HG02870 (cell line): ENCODE results near the gene ZNF793.

ENCODE experiments used
- ATAC-seq: cut with Tn5 transposase; IDR thresholded peaks from one replicate; pipeline ENCODE4 v1.9.1; 2021; ENCODE audit warnings: mild to moderate bottlenecking, moderate library complexity; ENCODE audit not compliant: unreplicated experiment

The ZNF793 gene

DNA sequence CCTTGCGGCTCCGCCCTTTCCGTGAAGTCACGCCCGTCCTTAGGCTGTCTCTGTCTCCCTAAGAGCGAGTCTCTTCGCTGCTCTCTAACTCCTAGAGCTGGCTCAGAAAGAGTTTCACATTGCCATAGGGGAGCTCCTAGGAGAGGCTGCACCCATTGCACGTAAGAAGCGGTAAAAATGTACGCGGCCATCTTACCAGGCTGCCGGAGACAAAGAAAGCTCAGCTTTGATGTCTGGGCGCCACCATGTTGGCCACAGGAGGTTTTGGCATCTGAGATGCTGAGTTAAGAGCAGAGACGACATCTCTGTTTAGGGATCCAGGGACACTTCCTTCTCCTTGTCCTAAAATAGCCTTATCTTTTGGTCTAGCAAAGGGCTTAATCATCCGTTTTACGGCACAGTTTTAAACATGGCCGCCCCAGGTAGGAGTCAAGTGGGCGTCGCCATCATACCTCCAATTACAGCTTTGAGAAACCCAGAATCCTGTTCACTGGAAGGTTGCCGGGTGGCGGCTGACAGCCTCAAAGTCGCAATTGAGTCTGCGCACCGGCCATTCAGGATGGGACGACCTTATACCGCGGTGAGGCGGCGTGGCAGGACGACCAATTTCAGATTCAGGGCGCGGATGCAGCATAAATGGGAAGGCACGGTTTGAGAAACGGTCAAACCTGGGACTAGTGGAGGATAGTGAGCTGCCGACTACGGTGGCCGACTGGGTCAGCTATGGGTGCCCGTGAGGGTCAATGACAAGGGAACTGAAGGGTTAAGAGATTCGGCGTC, at the start of gene ZNF793:
ZNF793 (plus strand) TSS at position 553 of the 780 bp plus-strand sequence. CDS start 16,501 bp downstream, outside the sequence.
- peak; percentile 82 for ATAC-seq

DNA sequence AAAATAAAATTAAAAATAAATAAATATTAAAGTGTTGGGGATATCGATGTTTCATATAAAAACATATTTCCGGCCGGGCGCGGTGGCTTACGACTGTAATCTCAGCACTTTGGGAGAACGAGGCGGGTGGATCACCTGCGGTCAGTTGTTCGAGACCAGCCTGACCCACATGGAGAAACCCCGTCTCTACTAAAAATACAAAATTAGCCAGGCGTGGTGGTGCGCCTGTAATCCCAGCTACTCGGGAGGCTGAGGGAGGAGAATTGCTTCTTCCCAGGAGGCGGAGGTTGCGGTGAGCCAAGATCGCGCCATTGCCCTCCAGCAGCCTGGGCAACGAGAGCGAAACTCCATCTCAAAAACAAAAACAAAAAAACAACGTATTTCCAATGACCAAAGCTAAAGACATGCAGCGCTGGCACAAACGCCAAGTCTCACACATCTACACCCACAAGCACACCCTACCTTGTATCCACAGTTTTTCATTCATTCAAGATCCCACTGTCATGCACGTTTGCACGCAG, 40.4 kb upstream of the ZNF793 start:
- no peak for ATAC-seq

DNA sequence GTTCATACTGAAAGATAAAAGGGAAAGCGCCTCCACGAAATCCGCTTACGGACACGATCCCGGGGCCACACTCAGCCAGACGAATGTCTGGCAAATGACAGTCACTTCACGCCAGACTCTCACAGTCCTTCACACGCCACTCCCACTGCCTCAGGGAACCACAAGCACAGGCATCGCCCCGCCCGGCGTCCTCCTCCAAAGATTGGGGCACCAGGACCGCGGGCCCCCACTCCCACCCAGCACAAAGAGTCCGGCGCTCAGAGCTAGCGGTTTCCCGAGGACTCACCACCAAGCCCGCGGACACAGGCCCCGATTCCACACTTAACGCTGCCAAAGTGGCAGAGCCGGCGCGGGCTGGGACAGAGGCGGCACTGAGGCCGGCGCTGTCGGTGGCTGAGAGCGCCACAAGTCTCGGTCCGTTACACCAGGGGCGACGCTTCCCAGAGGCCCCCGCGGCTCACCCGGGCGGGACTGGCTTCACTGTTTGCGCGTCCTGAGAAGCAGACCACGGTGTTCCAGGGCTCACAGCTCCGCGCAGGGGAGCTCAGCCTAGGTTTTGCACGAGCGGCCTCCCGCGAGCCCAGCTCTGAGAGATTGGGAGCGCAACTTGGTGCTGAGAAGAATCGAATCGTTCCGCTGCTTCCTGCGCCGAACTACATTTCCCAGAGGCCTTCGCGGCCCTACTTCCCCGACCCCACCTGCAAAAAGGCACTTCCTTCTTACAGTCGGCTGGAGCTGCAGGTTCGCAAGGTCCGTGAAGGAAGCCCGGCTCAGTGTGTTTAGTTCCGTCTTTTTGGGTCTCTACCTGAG, 39.7 kb upstream of the ZNF793 start, which contains the start of gene ZNF569:
ZNF569 (minus strand) TSS at position 647 of the 810 bp plus-strand sequence. CDS start 22,523 bp downstream, outside the sequence.
- ATAC-seq = peak; percentile 54

DNA sequence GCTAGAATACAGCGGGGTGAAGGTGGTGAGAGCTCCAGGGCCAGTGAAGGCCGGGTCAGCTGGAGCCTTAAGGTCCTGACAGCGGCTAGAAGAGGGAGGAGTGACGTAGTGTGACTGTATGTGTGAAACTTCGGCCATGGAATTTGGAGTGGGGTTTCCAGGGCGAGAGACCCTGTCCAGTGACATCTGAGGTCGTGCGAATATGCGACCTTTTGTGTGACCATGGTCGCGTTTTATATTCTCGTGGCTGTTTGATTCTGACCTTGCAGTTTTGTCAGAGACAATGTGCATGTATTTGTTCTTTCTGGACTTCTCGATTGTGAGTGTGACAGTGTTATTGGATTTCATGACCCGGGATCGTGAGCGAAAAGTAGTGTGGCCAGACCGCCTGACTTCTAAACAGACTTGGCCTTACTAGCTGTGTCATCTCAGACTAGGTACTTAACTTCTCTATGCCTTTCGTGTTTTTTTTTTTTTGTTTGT, 39.1 kb upstream of the ZNF793 start:
- ATAC-seq = no peak

DNA sequence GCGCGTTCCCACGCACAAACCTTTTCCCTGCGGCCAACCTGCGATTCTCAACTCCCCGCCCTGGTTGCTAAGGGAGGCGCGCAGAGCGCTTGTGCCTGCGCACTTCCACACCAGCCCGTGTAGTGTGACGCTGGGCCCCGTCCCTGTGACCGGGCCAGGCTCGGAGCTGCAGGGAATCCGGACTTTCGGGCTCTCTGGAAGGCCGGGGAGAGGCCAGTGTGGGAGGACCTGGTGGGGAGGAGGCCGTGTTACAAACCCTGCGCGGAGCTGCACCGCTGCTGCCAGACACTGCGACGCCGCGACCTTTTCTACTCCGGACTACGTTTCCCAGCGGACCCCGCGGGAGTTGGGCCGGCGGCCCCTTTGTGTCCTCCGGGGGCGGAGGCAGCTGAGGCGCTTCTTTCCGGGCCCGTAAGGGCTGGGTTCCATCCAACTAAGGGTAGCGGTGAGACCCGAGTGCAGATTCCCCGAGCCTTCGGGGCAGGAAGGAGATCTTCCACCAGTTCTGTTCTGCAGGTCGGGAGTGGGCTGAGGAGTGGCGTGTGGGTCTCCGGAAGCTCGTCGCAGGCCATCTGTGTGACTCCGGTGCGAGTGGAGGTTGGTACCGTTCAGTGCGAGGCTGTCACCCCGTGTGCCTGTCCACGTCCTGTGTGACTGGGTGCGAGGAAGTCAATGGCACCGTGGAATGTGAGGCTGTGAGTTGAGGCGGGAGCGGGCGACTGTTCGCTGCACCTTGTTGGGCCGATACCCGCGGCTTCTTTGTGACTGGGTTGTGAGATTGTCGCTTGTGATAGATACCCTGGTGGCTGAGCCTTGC, 37.6 kb upstream of the ZNF793 start, which contains the start of gene ZNF570:
ZNF570 (plus strand) TSS at position 396 of the 817 bp plus-strand sequence. CDS start 999 bp downstream, outside the sequence.
- ATAC-seq = peak; percentile 55

DNA sequence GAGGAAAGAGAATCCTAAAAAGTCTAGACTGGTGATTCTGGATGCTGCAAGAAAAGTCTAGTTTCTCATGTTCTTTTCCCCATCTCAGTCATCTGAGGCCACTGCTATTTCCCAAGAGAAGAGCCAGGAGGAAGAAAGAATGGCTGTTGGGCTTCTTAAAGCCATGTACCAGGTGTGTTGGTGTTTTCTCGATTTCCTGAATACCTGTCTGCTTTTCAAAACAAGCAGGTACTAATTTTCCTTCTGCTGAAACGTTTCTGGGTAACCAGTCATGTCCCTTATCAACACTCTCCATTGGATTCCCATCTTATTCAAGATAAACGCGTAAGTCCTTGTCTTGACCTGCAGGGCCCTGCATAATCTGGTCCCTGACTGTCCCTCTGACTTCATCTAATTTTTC, 36.5 kb upstream of the ZNF793 start:
- no peak for ATAC-seq

DNA sequence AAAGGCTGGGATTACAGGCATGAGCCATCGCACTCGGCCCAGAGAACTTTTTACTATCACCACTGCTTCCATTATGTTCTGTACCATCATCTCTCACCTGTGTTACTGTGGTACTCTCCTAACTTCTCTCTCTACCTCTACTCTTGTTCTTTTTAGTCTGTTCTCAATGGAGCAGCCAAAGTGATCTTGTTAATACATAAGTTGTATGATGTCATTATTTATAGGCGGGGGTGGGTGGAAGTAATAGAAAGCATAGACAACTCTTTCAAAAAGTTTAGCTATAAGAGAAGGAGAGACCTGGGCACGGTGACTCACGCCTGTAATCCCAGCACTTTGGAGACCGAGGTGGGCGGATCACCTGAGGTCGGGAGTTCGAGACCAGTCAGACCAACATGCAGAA, 34.6 kb upstream of the ZNF793 start:
- ATAC-seq = no peak

DNA sequence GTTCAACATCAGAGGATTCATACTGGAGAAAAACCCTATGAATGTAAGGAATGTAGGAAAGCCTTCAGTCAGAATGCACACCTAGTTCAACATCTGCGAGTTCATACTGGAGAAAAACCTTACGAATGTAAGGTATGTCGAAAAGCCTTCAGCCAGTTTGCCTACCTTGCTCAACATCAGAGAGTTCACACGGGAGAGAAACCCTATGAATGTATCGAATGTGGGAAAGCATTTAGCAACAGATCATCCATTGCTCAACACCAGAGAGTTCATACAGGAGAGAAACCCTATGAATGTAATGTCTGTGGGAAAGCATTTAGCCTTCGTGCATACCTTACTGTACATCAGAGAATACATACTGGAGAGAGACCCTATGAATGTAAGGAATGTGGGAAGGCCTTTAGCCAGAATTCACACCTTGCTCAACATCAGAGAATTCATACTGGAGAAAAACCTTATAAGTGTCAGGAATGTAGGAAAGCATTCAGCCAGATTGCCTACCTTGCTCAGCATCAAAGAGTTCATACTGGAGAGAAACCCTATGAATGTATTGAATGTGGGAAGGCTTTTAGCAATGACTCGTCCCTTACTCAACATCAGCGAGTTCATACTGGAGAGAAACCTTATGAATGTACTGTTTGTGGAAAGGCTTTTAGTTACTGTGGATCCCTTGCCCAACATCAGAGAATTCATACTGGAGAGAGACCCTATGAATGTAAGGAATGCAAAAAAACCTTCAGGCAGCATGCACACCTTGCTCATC, 22.2 kb upstream of the ZNF793 start:
- no peak for ATAC-seq

DNA sequence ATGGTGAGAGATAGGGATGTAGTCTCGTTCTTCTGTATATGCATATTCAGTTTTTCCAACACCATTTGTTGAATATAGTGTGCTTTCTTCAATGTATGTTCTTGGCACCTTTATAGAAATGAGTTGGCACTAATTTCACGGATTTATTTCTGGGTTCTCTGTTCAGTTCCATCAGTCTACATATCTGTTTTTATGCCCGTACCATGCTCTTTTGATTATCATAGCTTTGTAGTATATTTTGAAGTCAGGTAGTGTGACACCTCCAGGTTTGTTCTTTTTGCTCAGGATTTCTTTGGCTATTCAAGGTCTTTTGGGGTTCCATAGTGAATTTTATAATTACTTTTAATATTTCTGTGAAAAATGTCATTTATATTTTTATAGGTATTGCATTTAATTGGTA, 14.5 kb upstream of the ZNF793 start:
- no peak for ATAC-seq

DNA sequence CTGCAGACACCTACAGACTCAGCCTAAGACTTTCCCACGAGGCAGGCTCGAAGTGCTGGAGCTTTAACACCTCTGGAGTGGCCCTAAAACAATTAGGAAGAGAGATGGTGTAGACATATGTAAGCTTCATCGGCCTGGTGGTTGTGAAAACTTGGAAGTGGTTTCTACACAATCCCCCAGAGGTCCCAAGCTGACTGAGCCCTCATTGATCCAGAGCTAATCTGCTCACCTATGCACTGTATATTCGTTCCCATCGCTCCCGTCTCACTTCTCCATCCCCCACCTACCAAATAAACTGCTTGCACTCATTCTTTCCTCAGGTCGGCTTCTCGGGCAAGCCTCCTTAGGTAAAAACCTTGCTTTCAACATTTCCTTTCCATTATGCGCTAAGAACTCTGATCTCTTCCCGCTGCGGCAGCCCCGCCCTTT, 767 bp upstream of the ZNF793 start:
- ATAC-seq = peak; percentile 21

DNA sequence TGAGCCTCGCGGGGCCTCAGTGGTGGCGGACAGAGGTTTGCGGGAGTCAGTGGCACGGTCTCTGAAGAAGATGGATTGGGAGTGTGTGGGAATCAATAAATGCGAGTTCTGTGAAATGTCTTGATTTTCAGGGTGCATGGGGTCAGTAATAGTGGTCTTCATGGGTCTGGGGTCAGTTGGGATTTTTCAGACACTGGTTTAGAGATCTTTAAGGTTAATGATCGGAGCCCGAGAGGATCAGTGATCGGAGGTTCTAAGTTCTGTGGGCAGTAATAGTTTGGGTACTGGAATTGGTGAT, 377 bp downstream of the ZNF793 start:
- no peak for ATAC-seq

DNA sequence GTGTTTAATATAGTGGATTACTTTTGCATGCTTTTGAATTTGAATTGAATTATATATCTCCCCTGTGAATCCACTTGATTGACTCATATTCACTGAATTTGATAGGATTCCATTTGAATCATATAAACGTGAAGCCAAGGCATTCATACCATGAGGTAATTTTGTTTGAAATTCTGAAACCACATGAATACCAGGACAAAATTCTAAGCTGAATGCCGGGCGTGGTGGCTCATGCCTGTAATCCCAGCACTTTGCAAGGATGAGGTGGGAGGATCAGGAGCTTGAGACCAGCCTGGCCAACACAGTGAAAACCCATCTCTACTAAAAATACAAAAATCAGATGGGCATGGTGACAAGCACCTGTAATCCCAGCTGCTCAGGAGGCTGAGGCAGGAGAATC, 4.4 kb downstream of the ZNF793 start:
- ATAC-seq = no peak

DNA sequence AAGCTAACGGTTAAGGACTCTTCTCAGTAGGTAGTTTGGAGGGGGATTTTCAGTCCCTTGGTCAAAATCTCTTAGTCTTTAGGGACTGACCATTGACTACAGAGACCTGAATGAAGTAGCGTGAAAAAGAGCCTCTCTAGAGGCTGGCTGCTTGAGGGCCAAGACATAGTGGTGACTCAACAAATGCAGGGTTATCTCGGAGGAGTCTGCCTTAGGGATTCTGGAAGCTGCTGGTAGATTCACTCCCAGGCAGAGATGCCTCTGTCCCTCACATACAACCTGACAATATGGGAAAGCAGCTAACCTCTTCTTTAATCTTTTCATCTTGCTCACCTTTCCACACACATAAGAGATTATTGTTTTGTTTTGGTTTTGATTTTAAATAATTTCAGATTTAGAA, 5.1 kb downstream of the ZNF793 start:
- ATAC-seq = no peak

DNA sequence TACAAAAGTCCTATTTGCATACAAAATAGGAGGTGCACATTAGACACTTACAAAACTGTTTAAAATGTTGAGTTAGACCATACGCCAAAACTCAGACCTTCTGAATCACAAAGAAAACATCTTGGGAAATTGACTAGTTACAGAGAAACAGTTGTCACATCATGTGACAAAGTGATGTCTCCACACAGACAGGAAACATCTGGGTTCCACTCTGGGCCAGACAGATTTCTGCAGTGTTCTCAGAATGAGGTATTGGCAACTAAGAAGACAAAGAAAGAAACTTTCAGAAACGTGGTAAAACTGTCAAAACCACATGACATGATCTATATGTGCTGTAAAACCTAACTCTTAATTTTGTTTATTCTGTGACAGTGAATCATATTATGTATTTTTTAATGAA, 6.7 kb downstream of the ZNF793 start:
- ATAC-seq = no peak

DNA sequence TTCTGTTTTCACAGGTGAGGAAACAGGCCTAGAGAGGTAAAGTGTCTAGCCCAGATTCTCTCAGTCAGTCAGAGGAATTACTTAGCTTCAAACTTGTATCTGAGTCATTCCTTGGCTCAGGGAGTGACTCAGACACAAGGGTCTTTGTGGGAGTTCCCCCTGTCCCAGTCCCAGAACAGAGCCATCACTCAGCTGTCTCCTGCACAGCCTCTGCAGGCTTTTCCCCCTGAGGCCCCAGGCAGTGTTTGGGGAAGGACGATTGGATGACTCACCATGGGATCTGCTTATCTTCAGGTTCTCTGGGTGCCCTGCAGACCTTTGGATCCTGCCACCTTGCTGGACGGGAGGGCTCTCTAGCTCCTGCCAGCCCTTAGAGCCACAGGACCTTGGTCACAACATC, 13.2 kb downstream of the ZNF793 start:
- ATAC-seq = no peak

DNA sequence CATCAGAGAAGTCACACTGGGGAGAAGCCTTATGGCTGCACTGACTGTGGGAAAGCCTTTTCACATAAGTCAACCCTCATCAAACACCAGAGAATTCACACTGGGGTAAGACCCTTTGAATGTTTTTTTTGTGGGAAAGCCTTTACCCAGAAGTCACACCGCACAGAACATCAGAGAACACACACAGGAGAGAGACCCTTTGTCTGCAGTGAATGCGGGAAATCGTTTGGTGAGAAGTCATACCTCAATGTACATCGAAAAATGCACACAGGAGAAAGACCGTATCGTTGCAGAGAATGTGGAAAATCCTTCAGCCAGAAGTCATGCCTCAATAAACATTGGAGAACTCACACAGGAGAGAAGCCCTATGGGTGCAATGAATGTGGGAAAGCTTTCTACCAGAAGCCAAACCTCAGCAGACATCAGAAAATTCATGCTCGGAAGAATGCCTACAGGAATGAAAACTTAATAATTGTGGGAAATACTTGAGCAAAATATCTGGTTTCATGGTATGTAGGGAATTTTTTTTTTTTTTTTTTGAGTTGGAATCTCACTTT, 30.7 kb downstream of the ZNF793 start:
- no peak for ATAC-seq

DNA sequence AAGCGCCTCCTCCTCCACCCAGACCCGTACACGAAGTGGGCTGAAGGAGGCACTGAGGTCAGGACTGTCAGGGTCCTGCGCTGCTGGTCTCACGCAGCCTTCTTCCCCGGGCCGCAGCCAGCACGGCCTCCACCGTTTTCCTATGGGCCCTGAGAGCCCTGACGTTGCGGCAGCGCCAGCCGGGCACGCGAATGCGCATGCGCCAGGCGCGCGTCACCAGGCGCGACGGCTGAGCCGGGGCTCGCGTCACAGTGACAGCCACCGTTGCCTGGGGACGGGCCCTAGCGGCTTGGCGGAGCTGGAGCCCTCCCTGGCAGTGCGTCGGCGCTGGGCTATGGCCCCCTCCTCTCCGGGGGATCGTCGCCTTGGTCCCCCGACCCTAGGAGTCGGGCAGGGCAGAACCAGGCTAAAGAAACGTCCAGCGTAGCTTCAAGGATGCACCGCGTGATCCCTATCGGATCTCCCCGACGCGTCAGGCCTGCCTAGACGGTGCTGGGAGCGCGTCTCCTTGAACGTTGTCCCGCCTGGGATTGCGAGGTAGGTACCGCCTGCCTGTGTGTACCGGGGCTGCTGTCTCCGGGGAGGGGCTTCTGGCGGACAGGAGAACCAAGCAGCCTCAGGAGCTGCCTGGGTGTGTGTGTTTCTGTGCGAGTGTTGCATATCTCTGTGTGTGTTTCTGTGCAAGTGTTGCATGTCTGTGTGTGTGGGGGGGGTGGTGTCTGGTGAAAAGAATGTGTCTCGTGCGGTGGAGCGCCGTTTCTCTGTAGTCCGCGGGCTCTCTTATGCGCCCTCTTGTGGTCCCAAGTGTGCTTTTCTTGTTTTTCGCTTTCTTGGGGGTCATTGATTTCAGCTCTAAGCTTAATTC, 44.6 kb downstream of the ZNF793 start:
- no peak for ATAC-seq

DNA sequence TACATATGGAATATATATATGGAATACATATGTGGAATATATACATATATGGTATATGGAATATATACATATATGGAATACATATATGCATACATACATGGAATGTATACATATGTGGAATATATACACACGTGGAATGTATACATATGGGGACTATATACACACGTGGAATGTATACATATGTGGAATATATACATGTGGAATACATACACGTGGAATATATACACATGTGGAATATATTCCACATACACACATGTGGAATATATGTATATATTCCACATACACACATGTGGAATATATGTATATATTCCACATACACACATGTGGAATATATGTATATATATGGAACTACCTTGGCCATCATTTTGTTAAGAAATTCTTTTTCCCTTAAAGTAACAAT, 56.8 kb downstream of the ZNF793 start:
- no peak for ATAC-seq
